GM12801 (cell line): ENCODE results near the gene FBXO41.

Experiments
- CTCF ChIP-seq: IDR thresholded peaks from one replicate; pipeline ENCODE4 v1.5.1; 2011; ENCODE audit warnings: control low read depth; ENCODE audit not compliant: insufficient read length; ENCODE audit errors: extremely low read depth

Gene FBXO41

DNA sequence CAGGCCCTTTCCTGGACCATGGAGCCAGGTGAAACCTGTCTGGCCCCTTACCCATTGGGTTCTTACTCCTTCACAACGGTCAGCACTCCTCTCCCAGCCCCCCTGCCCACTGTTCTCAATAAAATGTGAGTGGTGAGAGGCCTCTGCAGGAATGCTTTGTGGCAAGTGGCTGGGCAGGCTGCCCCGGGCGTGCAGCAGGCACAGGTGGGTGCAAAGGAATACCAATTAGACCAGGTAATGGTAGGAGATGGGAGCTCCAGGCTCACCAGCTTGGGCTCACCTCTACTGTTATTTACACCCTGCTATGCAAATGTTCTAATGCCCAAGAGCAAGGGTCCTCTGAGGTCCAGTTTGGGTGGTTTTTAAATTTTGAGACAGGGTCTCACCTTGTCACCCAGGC is 57.2 kb downstream of the FBXO41 start:
- no peak for TF ChIP-seq CTCF

DNA sequence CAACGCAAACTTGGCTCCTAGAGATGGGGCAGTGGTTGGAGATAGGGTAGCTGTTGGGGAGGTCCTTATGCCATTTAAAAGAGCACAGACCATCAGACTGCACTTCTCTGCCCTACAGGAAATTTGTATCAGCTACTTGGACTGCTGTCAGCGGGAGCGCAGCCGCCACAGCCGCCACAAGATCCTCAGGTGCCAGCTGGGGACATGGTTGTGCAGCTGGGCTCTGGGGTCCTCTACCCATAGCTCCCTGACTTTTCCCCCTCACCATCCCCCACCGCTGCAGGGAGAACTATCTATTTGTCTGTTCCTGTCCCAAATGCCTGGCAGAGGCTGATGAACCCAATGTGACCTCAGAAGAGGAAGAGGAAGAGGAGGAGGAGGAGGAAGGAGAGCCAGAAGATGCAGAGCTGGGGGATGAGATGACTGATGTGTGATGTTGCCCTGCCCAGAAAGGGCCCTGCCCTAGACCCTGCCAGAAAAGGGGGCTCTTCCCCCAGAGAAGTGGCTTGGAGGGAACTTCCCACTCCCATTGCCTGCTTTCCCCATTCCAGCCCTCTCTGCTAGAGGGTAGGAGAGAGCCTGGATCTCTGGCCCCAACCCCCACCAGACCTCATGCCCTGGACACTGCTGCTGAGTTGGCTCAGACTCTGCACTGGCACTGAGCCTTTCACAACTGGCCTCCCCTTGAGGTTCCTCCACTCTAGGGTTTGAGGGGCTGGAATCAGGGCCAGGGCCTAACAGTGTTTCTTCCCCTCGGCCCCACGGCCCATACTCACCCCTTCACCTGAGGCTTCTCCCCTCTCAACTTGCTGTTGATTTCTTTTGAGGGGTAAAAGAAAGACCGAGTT is 58.5 kb downstream of the FBXO41 start:
- no peak for TF ChIP-seq CTCF

DNA sequence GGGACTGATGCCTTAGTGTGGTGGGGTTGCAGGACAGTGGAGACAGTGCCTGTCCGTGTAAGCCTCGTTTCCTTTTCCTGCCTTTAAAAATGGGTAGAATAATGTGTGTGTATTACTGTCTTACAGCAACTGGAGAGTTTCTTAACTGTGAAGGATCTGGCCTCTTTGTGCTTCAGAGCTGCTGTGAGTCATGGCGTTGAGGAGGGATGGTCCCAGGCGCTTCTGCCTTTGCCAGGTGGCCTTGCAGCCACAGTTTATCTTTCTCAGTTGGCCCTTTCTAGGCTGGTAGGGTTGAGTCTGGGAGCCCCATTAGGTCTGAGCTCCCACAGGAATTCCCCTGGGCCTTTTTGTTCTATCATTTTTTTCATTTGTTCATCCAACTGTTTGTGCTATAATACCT is 60.5 kb downstream of the FBXO41 start:
- TF ChIP-seq CTCF: no peak

- TF ChIP-seq CTCF: no peak
Observed at GRCh38 chr2:73218298-73218697, 66.0 kb downstream of the FBXO41 start.

GRCh38 chr2:73217826-73218225 is 66.5 kb downstream of the FBXO41 start:
- no peak for TF ChIP-seq CTCF

- TF ChIP-seq CTCF: no peak
Observed at GRCh38 chr2:73217160-73217559, 67.1 kb downstream of the FBXO41 start.

DNA sequence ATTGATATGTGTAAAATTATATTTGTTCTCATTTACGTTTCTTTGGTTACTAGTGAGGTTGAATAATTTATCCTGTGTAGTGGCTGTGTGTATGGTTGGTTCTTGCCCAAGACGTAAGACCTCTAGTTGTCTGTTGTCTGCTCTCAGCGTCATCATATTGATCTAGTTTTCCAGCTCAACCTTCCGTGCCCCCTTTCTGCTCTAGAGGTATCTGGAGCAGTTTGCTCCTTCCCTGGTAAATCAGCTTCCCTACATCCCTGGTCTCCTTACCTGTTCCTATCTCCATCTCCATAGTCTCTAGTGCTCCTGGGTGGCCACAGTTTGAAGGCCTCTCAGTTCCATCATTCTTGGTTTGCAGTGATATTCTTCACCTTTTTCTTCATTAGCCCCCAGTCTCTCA is 69.0 kb downstream of the FBXO41 start:
- no peak for TF ChIP-seq CTCF
